ENCODE measurements around the gene ATP5MG.

DNA sequence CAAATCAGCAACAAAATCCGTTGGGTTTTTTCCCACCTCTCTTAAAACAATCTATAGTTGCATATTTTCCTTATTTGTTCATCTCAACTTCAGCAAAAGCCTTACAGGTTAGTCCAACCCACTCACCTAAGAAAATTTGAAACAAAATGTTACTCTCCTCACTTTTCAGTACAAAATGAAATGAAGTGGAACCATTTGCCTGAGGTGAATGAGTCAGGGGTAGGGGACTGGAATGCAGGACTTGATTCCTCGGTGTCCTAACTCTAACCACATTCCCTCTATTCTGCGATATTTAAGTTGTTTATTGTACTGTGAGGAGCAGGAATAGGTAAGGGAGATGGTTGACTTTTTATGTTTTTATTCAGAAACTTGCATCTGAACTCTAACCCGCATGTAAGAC is 16.4 kb downstream of the ATP5MG start:
- TF ChIP-seq POLR2A (IDR thresholded peaks at IDR 0.05) (no peak), POLR2AphosphoS5 (IDR thresholded peaks at IDR 0.05) (no peak)
- TF ChIP-seq, protein P1, sequence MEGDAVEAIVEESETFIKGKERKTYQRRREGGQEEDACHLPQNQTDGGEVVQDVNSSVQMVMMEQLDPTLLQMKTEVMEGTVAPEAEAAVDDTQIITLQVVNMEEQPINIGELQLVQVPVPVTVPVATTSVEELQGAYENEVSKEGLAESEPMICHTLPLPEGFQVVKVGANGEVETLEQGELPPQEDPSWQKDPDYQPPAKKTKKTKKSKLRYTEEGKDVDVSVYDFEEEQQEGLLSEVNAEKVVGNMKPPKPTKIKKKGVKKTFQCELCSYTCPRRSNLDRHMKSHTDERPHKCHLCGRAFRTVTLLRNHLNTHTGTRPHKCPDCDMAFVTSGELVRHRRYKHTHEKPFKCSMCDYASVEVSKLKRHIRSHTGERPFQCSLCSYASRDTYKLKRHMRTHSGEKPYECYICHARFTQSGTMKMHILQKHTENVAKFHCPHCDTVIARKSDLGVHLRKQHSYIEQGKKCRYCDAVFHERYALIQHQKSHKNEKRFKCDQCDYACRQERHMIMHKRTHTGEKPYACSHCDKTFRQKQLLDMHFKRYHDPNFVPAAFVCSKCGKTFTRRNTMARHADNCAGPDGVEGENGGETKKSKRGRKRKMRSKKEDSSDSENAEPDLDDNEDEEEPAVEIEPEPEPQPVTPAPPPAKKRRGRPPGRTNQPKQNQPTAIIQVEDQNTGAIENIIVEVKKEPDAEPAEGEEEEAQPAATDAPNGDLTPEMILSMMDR (IDR thresholded peaks at IDR 0.05 in 8 of 11, conservative IDR thresholded peaks at IDR 0.05 in 3 of 11), result no peak
